OCI-LY7 (cell line): ENCODE data around the gene DISC1. TPM values are rescaled to one million over a fixed set of nuclear protein-coding genes. Genes with fewer than 3 reads are reported as not detected.

Source experiments
- BruUV-seq: library from RNA; stranded (reverse); fragments of 400-500 nt; replicated peaks from 2 replicates; lab custom pipeline; 2021; lab: Mats Ljungman, UMichigan
- CTCF ChIA-PET: fragments of 300-600 bp; sonication (Branson Sonifier 250); formaldehyde crosslinking; loops from one replicate; lab custom pipeline; 2022; ENCODE audit warnings: antibody characterized with exemption; ENCODE audit not compliant: unreplicated experiment; lab: Charles Lee
- POLR2A ChIA-PET: fragments of 300-600 bp; sonication (Branson Sonifier 250); formaldehyde crosslinking; loops from one replicate; lab custom pipeline; 2022; ENCODE audit warnings: antibody characterized with exemption; lab: Charles Lee
- DNase-seq: peaks from one replicate; pipeline ENCODE4 v3.0.0-alpha.2; 2015; ENCODE audit warnings: low spot score
- H2AFZ ChIP-seq: fragments of 200-600 bp; sonication (generic), shearing (Covaris generic); 2 replicates; pipeline ENCODE4 v1.6.1; 2014; ENCODE audit warnings: mild to moderate bottlenecking, antibody characterized with exemption, low read length, moderate library complexity
- H3K27ac ChIP-seq: fragments of 200-600 bp; sonication (generic); 2 replicates; pipeline ENCODE4 v1.5.1; 2014; ENCODE audit warnings: mixed run types, low read depth, mild to moderate bottlenecking, moderate library complexity, low read length, inconsistent platforms; ENCODE audit not compliant: poor library complexity, severe bottlenecking
- H3K36me3 ChIP-seq: fragments of 200-600 bp; sonication (generic); 2 replicates; pipeline ENCODE4 v1.6.1; 2014; ENCODE audit warnings: mild to moderate bottlenecking, antibody characterized with exemption, low read length, moderate library complexity, mixed read lengths; ENCODE audit not compliant: insufficient read depth
- H3K4me1 ChIP-seq: fragments of 200-600 bp; sonication (generic); 2 replicates; pipeline ENCODE4 v1.5.1; 2014; ENCODE audit warnings: mild to moderate bottlenecking, low read length; ENCODE audit not compliant: insufficient read depth, poor library complexity, severe bottlenecking
- H3K4me2 ChIP-seq: fragments of 200-600 bp; sonication (generic); 2 replicates; pipeline ENCODE4 v1.6.1; 2014; ENCODE audit warnings: mild to moderate bottlenecking, low read length
- H3K4me3 ChIP-seq: fragments of 200-600 bp; sonication (generic); 2 replicates; pipeline ENCODE4 v1.5.1; 2014; ENCODE audit warnings: mild to moderate bottlenecking, low read depth, low read length; ENCODE audit not compliant: poor library complexity, severe bottlenecking
- H3K79me2 ChIP-seq: fragments of 200-600 bp; sonication (generic); 2 replicates; pipeline ENCODE4 v1.6.1; 2016; ENCODE audit warnings: low read depth, mild to moderate bottlenecking, low read length, moderate library complexity, mixed read lengths; ENCODE audit not compliant: insufficient read depth
- H3K9me2 ChIP-seq: fragments of 200-600 bp; sonication (generic); 2 replicates; pipeline ENCODE4 v1.6.1; 2016; ENCODE audit warnings: mild to moderate bottlenecking, low read length, mixed read lengths; ENCODE audit not compliant: insufficient read depth
- H3K9me3 ChIP-seq: fragments of 200-600 bp; sonication (generic); 2 replicates; pipeline ENCODE4 v1.6.1; 2014; ENCODE audit warnings: mild to moderate bottlenecking, mixed run types, low read length, mixed read lengths
- H4K20me1 ChIP-seq: fragments of 200-600 bp; sonication (generic); 2 replicates; pipeline ENCODE4 v1.6.1; 2014; ENCODE audit warnings: mild to moderate bottlenecking, antibody characterized with exemption, low read length, moderate library complexity, mixed read lengths; ENCODE audit not compliant: insufficient read depth
- CTCF ChIP-seq: fragments of 200-600 bp; sonication (generic); conservative IDR thresholded peaks from 2 replicates; pipeline ENCODE4 v1.5.1; 2014; ENCODE audit warnings: mild to moderate bottlenecking, antibody characterized with exemption, low read length, moderate library complexity, mixed read lengths
- EZH2phosphoT487 ChIP-seq: fragments of 200-600 bp; sonication (generic); IDR thresholded peaks from 2 replicates; pipeline ENCODE4 v1.6.1; 2018; ENCODE audit warnings: low read depth, borderline replicate concordance, mild to moderate bottlenecking, mixed run types, antibody characterized with exemption, low read length, moderate library complexity, mixed read lengths
- intact Hi-C: fragments of 100-400 bp; cut with micrococcal nuclease; formaldehyde crosslinking; loops from one replicate; pipeline ENCODE4 v1.10.0; 2022; ENCODE audit not compliant: unreplicated experiment
- total RNA-seq, 2 experiments: library from RNA; depleted of rRNA in 1 of 2; stranded (reverse); fragments of >200 nt in 1 of 2; shearing (Covaris generic) in 1 of 2; gene quantifications; 2 replicates each; pipeline ENCODE4 v1.2.3, GENCODE V29; 2014 to 2022

Gene DISC1
- total RNA-seq, 2 experiments from 2014 or later: 0.91 TPM; not detected in 1

- DNase-seq: no peak
- no peak overlapping the region for H2AFZ ChIP-seq
- ChIA-PET CTCF (no interaction called here), POLR2A (no interaction called here)
- no peaks in the 10 kb centered on the region for H3K4me1 ChIP-seq
- no peaks in the 10 kb centered on the region for H3K9me2 ChIP-seq
- no peak overlapping the region for H3K4me3 ChIP-seq
- no peaks in the 10 kb centered on the region for H4K20me1 ChIP-seq
- H3K9me3 ChIP-seq: no peaks in the 10 kb centered on the region
- no peaks in the 10 kb centered on the region for H3K36me3 ChIP-seq
- H3K79me2 ChIP-seq: no peaks in the 10 kb centered on the region
- no peak overlapping the region for H3K27ac ChIP-seq
- no TSS peak for BruUV-seq
- H3K4me2 ChIP-seq: no peak overlapping the region
- intact Hi-C loops: no loop called here
- TF ChIP-seq CTCF: no peak
- TF ChIP-seq EZH2phosphoT487: no peak
Measured at GRCh38 chr1:232018231-232019025, 391.8 kb downstream of the DISC1 start.

- ChIA-PET CTCF (no interaction called here), POLR2A (no interaction called here)
- no peaks in the 10 kb centered on the region for H3K4me1 ChIP-seq
- TF ChIP-seq EZH2phosphoT487: no peak
- TF ChIP-seq CTCF: no peak
- H3K4me3 ChIP-seq: no peak overlapping the region
- DNase-seq: no peak
- H2AFZ ChIP-seq: no peak overlapping the region
- no peak overlapping the region for H3K4me2 ChIP-seq
- H3K36me3 ChIP-seq: no peaks in the 10 kb centered on the region
- intact Hi-C loops: no loop called here
- no peaks in the 10 kb centered on the region for H3K79me2 ChIP-seq
- no TSS peak for BruUV-seq
- H4K20me1 ChIP-seq: no peaks in the 10 kb centered on the region
- H3K27ac ChIP-seq: no peak overlapping the region
- no peaks in the 10 kb centered on the region for H3K9me2 ChIP-seq
- no peaks in the 10 kb centered on the region for H3K9me3 ChIP-seq
Measured at GRCh38 chr1:232019026-232019340, 392.4 kb downstream of the DISC1 start.

GRCh38 chr1:232020352-232020751, 393.8 kb downstream of the DISC1 start:
- Histone ChIP-seq H3K36me3 (no peaks in the 10 kb centered on the region), H3K4me2 (no peak overlapping the region), H3K9me3 (no peaks in the 10 kb centered on the region), H3K4me3 (no peak overlapping the region), H3K9me2 (no peaks in the 10 kb centered on the region), H2AFZ (no peak overlapping the region), H4K20me1 (no peaks in the 10 kb centered on the region), H3K4me1 (no peaks in the 10 kb centered on the region), H3K27ac (no peak overlapping the region), H3K79me2 (no peaks in the 10 kb centered on the region)
- BruUV-seq: no TSS peak
- ChIA-PET CTCF (no interaction called here), POLR2A (interaction anchor here (0.7 kb wide), 1 partner anchor 1397 kb away, joined by 3 read pairs; no protein-coding TSS in a partner anchor)
- TF ChIP-seq EZH2phosphoT487: no peak
- no peak for TF ChIP-seq CTCF
- intact Hi-C loops: no loop called here
- no peak for DNase-seq
